Cardiac muscle cell (in vitro differentiated cells and primary cell): ENCODE measurements around the gene ZNF408. TPM values are rescaled to one million over a fixed set of nuclear protein-coding genes. Genes with fewer than 3 reads are reported as not detected.

Experiments
- DNase-seq, 2 donors: peaks; one replicate each; pipeline versions ENCODE4 v3.0.0 to v3.0.0-alpha.2; 2010 to 2017; ENCODE audit warnings: low read depth in 1 of 2, low spot score in 1 of 2
- H3K27ac ChIP-seq: fragments of 200-600 bp; sonication (generic); 2 replicates; pipeline ENCODE4 v1.5.1; 2016
- H3K27me3 ChIP-seq: fragments of 200-600 bp; sonication (generic); 2 replicates; pipeline ENCODE4 v1.6.0; 2016; ENCODE audit warnings: control low read depth
- H3K36me3 ChIP-seq: fragments of 200-600 bp; sonication (generic); 2 replicates; pipeline ENCODE4 v1.5.1; 2016; ENCODE audit warnings: control low read depth
- H3K4me1 ChIP-seq: fragments of 200-600 bp; sonication (generic); 2 replicates; pipeline ENCODE4 v1.8.1; 2017; ENCODE audit warnings: low read depth, mild to moderate bottlenecking, mixed run types
- H3K4me3 ChIP-seq: fragments of 200-600 bp; sonication (generic); 2 replicates; pipeline ENCODE4 v1.5.1; 2016; ENCODE audit warnings: mild to moderate bottlenecking
- H3K9me3 ChIP-seq: fragments of 200-600 bp; sonication (generic); 2 replicates; pipeline ENCODE4 v1.5.1; 2017; ENCODE audit warnings: low read depth, mild to moderate bottlenecking, control low read depth
- polyA plus RNA-seq: library from polyadenylated mRNA; unstranded; fragments of >200 nt; fragmentation: Nextera tagmentation; extraction: Ambion mirVana; gene quantifications from 2 replicates; pipeline ENCODE4 v1.2.1, GENCODE V29; 2016
- total RNA-seq: library from RNA; depleted of rRNA; stranded (reverse); fragments of >200 nt; gene quantifications from 2 replicates; pipeline ENCODE4 v1.2.3, GENCODE V29; 2016
- TF ChIP-seq, protein P1 (sequence below): IDR thresholded peaks from 2 replicates; pipeline ENCODE4 v1.5.1; 2012; ENCODE audit warnings: low read depth, mild to moderate bottlenecking, low read length

ZNF408 gene
- total and polyA plus RNA-seq, 2 experiments from 2014 or later, result 23.1 to 23.7 TPM

GRCh38 chr11:46672381-46672839 lies 28.4 kb upstream of the ZNF408 start:
- no peak for DNase-seq
- peaks cover 50% of the 10 kb centered on the region for H3K36me3 ChIP-seq
- no peak overlapping the region for H3K4me3 ChIP-seq
- no peaks in the 10 kb centered on the region for H3K27me3 ChIP-seq
- no peaks in the 10 kb centered on the region for H3K9me3 ChIP-seq
- H3K27ac ChIP-seq, result no peak overlapping the region
- TF ChIP-seq, protein P1, sequence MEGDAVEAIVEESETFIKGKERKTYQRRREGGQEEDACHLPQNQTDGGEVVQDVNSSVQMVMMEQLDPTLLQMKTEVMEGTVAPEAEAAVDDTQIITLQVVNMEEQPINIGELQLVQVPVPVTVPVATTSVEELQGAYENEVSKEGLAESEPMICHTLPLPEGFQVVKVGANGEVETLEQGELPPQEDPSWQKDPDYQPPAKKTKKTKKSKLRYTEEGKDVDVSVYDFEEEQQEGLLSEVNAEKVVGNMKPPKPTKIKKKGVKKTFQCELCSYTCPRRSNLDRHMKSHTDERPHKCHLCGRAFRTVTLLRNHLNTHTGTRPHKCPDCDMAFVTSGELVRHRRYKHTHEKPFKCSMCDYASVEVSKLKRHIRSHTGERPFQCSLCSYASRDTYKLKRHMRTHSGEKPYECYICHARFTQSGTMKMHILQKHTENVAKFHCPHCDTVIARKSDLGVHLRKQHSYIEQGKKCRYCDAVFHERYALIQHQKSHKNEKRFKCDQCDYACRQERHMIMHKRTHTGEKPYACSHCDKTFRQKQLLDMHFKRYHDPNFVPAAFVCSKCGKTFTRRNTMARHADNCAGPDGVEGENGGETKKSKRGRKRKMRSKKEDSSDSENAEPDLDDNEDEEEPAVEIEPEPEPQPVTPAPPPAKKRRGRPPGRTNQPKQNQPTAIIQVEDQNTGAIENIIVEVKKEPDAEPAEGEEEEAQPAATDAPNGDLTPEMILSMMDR, result no peak
- H3K4me1 ChIP-seq, result peaks cover 19% of the 10 kb centered on the region

- H3K27me3 ChIP-seq, result no peaks in the 10 kb centered on the region
- H3K27ac ChIP-seq, result peak overlapping the region; percentile 90
- H3K4me3 ChIP-seq, result no peak overlapping the region
- peaks cover 47% of the 10 kb centered on the region for H3K36me3 ChIP-seq
- H3K4me1 ChIP-seq, result peaks cover 19% of the 10 kb centered on the region
- TF ChIP-seq, protein P1, result no peak
- H3K9me3 ChIP-seq, result no peaks in the 10 kb centered on the region
- DNase-seq, result no peak
Measured at GRCh38 chr11:46673713-46674462, 26.9 kb upstream of the ZNF408 start.

DNA sequence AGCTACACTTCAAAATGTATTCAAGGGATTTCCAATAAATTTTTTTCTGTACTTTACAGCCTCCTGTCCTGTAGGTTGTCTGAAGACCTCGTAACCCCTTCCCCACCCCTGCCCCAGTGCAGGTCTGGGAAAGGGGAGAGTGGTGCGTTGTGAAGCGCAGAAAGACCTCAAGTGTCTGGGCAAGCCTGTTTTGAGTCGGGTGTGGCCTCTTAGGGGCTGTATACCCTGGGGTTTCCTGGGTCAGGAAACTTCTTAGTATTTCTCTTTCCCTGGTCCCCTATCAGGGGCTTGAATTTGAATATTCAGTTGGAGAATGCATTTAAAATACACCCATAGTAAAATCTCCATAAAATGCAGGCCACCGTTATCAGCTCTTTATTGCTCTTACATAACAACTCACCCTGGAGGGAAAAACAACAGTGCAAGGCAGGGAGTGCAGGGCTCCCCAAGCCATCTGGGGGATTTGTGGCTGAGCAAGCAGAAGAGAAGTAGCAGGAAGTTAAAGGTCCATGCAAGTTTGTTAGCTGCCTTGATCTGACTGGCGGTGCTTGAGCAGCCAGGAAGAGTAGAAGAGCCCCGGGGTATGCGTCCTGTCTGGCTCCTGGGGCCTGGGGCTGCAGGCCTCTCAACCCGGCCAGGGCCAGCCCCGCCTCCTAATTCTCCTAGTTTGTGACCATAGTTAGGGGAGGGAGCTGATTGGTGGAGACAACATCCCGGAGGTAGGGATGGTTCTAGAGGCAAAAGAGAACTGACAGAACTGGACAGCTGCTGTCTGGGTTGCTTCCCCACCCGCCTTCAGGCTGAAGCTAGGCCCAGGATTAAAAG lies 26.2 kb upstream of the ZNF408 start:
- Histone ChIP-seq H3K36me3 (peaks cover 45% of the 10 kb centered on the region), H3K9me3 (no peaks in the 10 kb centered on the region), H3K4me3 (no peak overlapping the region), H3K27me3 (no peaks in the 10 kb centered on the region), H3K4me1 (peaks cover 15% of the 10 kb centered on the region), H3K27ac (peak overlapping the region; percentile 90)
- TF ChIP-seq, protein P1, result no peak
- DNase-seq, result peak; percentile 61 to 72

DNA sequence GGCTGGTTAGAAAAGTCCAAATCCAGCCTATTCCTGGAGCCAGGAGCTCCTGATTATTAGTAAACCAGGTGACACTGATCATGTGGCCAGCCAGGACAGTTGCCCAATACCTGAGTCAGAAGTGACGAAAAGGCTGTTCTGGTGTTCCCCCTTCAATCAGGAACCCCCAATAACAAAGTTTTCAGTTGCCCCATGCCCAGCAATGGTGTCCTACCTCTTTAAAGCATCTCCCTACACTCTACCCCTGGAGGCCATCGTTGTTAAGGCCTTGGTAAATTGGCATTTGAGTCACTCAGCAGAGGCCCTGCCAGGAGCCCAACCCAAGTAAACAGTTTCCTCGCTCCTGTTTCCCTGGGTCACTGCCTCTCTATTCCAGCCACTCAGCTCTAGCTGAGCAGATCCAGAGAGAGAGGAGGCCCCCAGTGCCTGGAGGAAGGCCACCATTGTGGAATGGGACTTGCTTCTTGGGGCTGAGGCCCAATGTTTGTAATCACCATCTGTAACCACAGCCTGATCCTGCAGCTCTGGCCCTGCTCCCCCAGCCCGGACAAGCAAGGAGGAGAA lies 25.5 kb upstream of the ZNF408 start:
- TF ChIP-seq, protein P1, result no peak
- Histone ChIP-seq H3K4me3 (no peak overlapping the region), H3K4me1 (peaks cover 14% of the 10 kb centered on the region), H3K27me3 (no peaks in the 10 kb centered on the region), H3K36me3 (peaks cover 47% of the 10 kb centered on the region), H3K9me3 (no peaks in the 10 kb centered on the region), H3K27ac (peak overlapping the region; percentile 90)
- DNase-seq, result peak in 1 of 2 donors; percentile 62

GRCh38 chr11:46675949-46676348 lies 24.9 kb upstream of the ZNF408 start:
- peaks cover 46% of the 10 kb centered on the region for H3K36me3 ChIP-seq
- no peak overlapping the region for H3K4me3 ChIP-seq
- no peak for DNase-seq
- TF ChIP-seq, protein P1, result no peak
- H3K27me3 ChIP-seq, result no peaks in the 10 kb centered on the region
- H3K27ac ChIP-seq, result peak overlapping the region; percentile 90
- H3K9me3 ChIP-seq, result no peaks in the 10 kb centered on the region
- H3K4me1 ChIP-seq, result peaks cover 14% of the 10 kb centered on the region
